GM12872 (cell line): ENCODE data around the gene ADGRL4.

Experiments
- TF ChIP-seq, protein P1 (sequence below): IDR thresholded peaks from 3 replicates; pipeline ENCODE4 v1.5.1; 2011; ENCODE audit warnings: low read depth, mild to moderate bottlenecking, low read length, moderate library complexity; ENCODE audit not compliant: insufficient read depth

Gene ADGRL4

DNA sequence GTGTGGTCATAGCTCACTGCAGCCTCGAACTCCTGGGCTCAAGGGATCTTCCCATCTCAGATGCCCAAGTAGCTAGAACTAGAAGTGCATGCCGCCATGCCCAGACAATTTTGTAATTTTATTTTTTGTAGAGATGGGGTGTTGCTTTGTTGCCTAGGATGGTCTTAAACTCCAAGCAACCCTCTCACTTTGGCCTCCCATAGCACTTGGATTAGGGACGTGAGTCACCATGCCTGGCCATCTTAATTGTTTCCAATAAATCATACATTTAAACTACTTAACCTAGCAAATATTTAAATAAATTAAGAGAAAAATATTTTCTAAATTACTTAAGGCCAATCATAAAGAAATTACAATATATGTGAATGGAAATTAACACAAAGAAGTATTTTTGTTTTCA lies 35.1 kb upstream of the ADGRL4 start:
- TF ChIP-seq, protein P1, sequence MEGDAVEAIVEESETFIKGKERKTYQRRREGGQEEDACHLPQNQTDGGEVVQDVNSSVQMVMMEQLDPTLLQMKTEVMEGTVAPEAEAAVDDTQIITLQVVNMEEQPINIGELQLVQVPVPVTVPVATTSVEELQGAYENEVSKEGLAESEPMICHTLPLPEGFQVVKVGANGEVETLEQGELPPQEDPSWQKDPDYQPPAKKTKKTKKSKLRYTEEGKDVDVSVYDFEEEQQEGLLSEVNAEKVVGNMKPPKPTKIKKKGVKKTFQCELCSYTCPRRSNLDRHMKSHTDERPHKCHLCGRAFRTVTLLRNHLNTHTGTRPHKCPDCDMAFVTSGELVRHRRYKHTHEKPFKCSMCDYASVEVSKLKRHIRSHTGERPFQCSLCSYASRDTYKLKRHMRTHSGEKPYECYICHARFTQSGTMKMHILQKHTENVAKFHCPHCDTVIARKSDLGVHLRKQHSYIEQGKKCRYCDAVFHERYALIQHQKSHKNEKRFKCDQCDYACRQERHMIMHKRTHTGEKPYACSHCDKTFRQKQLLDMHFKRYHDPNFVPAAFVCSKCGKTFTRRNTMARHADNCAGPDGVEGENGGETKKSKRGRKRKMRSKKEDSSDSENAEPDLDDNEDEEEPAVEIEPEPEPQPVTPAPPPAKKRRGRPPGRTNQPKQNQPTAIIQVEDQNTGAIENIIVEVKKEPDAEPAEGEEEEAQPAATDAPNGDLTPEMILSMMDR, result no peak

DNA sequence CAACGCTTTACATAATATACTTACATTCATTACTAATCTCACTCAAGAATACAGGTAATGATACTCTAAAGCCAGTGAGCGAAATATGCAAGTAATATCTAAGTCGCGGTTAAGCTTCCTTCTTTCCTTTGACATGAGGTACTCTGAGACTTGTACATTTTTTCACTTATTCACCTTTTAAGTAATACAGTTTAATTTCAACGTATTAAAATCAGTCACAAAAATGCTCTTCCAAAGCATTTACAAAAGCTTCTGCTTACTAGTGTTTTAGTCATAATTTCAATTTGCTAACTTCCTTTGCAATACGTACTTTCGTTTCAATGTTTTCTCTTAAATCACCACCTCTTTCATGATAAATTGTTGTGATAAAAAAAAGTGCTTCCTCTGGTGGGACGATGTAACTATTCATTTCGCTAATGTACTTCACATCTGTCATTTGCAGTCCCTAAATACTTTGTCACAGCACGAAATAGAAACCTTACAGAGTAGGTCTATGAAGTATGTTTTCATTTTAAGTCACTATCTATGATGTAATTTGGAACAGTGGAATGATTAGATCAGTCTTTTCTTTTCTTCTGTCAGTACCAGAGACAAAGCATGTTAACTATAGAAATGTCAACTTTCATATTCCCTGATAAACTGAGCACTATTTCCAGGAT lies 34.0 kb upstream of the ADGRL4 start:
- TF ChIP-seq, protein P1, result no peak

DNA sequence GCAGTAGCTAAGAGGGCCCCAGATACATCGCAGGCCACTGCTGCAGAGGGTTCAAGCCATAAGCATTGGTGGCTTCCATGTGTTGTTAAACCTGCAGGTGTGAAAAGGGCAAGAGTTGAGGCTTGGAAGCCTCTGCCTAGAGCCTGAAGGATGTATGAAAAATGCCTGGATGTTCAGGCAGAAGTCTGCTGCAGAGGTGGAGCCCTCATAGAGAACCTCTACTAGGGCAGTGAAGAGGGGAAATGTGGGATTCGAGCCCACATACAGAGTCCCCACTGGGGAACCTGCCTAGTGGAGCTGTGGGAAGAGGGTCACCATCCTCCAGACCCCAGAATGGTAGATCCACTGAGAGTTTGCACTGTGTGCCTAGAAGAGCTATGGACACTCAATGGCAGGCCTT lies 30.6 kb upstream of the ADGRL4 start:
- TF ChIP-seq, protein P1, result no peak

DNA sequence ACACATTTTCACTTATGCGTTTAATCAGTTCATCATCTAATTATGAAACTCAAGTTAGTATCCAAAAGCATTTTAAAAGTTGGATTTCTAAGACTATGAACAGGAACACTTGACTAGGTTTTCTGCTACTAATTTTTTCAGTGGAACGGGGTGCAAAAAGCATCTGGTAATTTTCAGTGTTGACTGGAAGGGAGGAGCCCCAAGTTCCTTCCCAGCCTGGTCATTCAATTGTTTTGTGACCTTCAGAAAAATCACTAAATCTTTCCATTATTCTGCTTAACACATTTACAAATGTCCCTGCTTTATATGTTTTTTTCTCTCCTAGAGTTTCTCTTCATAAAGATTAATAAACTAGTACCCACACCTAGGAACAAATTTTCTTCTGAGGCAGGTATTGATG lies 6.0 kb upstream of the ADGRL4 start:
- TF ChIP-seq, protein P1, result no peak

DNA sequence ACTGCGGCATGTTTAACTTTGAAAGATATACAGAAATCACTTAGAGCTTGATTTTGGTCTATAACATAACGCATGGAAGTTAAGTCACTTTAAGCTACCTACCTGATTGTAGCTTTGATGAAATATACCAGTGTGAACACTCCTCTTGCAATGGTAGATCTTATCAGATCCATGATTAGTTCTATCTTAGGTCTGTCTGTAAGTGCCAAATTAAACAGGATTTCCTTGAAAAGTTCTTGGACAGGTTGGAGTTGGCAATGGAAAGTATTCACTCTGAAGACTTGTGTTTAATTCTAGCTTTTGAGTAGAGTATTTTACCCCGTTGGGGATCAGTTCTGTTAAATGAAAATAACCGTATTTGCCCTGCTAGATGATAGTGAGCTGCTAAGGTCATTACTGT lies 4.1 kb upstream of the ADGRL4 start:
- TF ChIP-seq, protein P1, result no peak

DNA sequence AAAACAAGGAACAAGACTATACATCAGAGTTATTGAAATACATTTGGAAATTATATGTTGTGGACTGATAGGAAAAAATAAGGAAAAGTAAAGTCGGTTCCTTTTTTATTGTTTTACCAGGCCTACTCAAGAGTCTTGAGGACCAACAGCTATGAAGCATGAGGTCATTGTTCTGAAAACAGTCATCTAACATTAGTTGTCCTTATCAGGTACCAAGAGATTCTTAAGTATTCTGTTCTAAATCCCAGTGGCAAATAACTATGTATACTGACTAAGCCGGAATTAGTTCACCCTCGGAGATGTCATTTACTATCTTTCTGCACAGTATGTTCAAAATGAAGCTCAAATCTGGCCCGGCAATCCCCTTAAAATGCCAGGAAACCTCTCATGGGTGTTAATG lies 585 bp downstream of the ADGRL4 start:
- TF ChIP-seq, protein P1, result no peak

DNA sequence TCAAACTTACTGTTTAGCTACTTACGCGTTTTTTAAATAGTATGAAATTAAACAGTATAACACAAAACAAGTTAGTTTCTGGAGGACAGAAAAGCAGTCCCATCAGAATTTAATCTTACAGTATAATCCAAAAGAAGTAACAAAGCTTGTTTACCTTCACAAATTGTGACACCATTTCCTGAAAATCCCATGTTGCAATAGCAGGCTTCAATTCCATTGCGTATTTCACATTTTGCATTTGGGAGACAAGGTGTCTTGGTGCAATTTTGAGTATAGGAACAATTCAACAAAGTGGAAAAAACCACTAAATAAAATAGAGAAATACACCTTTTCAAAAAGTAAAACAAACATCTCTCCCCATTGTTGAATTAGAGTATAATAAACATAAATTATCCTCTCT lies 1.6 kb downstream of the ADGRL4 start:
- TF ChIP-seq, protein P1, result no peak
